GM23338 (cell line): ENCODE data around the gene MED12L. TPM values are rescaled to one million over a fixed set of nuclear protein-coding genes. Genes with fewer than 3 reads are reported as not detected.

Experiments
- ATAC-seq: fragments of 200-7000 bp; cut with Tn5 transposase; 3 replicates; pipeline ENCODE4 v1.9.1; 2020
- DNase-seq: peaks from one replicate; pipeline ENCODE4 v3.0.0-alpha.2; 2015; ENCODE audit warnings: low spot score
- H2AFZ ChIP-seq: fragments of 200-600 bp; sonication (generic); 2 replicates; pipeline ENCODE4 v1.8.0; 2016; ENCODE audit warnings: antibody characterized with exemption, mild to moderate bottlenecking, moderate library complexity
- H3F3A ChIP-seq: fragments of 200-600 bp; sonication (generic); replicated peaks from 2 replicates; pipeline ENCODE4 v1.8.0; 2017; ENCODE audit warnings: antibody characterized with exemption, mixed run types, low read depth
- H3K27ac ChIP-seq: fragments of 200-600 bp; sonication (generic); 2 replicates; pipeline ENCODE4 v1.6.1; 2016; ENCODE audit warnings: low read depth
- H3K27me3 ChIP-seq: fragments of 200-600 bp; sonication (generic); 2 replicates; pipeline ENCODE4 v1.8.0; 2016; ENCODE audit warnings: mild to moderate bottlenecking, mixed run types, moderate library complexity; ENCODE audit not compliant: insufficient read depth
- H3K36me3 ChIP-seq: fragments of 200-600 bp; sonication (generic); 2 replicates; pipeline ENCODE4 v1.8.0; 2016; ENCODE audit warnings: mild to moderate bottlenecking; ENCODE audit not compliant: insufficient read depth
- H3K4me1 ChIP-seq: fragments of 200-600 bp; sonication (generic); 2 replicates; pipeline ENCODE4 v1.8.0; 2016; ENCODE audit warnings: mild to moderate bottlenecking, moderate library complexity; ENCODE audit not compliant: insufficient read depth
- H3K4me2 ChIP-seq: fragments of 200-600 bp; sonication (generic); 2 replicates; pipeline ENCODE4 v1.7.1; 2017; ENCODE audit warnings: mixed run types
- H3K4me3 ChIP-seq: fragments of 200-600 bp; sonication (generic); 2 replicates; pipeline ENCODE4 v1.6.1; 2016; ENCODE audit warnings: mixed run types
- H3K79me2 ChIP-seq: fragments of 200-600 bp; sonication (generic); replicated peaks from 2 replicates; pipeline ENCODE4 v1.8.0; 2017; ENCODE audit warnings: mild to moderate bottlenecking; ENCODE audit not compliant: insufficient read depth
- H3K9me2 ChIP-seq: fragments of 200-600 bp; sonication (generic); 2 replicates; pipeline ENCODE4 v1.8.0; 2017; ENCODE audit not compliant: insufficient read depth
- H4K20me1 ChIP-seq: fragments of 200-600 bp; sonication (generic); replicated peaks from 2 replicates; pipeline ENCODE4 v1.8.0; 2017; ENCODE audit warnings: mild to moderate bottlenecking; ENCODE audit not compliant: insufficient read depth
- H3K27ac Mint-ChIP-seq: 2 replicates; pipeline ENCODE4 v1.8.0; 2020; ENCODE audit warnings: inconsistent platforms, mild to moderate bottlenecking, moderate library complexity, mixed read lengths
- H3K27me3 Mint-ChIP-seq: 3 replicates; pipeline ENCODE4 v1.8.0; 2022; ENCODE audit warnings: low read depth, mild to moderate bottlenecking, moderate library complexity, mixed read lengths, inconsistent platforms; ENCODE audit not compliant: insufficient read depth, poor library complexity
- H3K36me3 Mint-ChIP-seq: 3 replicates; pipeline ENCODE4 v1.8.0; 2021; ENCODE audit warnings: low read depth, mild to moderate bottlenecking, inconsistent platforms, moderate library complexity, mixed read lengths
- H3K4me1 Mint-ChIP-seq: 3 replicates; pipeline ENCODE4 v1.8.0; 2020; ENCODE audit warnings: mild to moderate bottlenecking, inconsistent platforms, mixed read lengths
- H3K4me3 Mint-ChIP-seq: 3 replicates; pipeline ENCODE4 v1.8.0; 2021; ENCODE audit warnings: moderate library complexity, mild to moderate bottlenecking, inconsistent platforms, mixed read lengths
- H3K9me3 Mint-ChIP-seq: 3 replicates; pipeline ENCODE4 v1.8.0; 2020; ENCODE audit warnings: moderate library complexity, mild to moderate bottlenecking, inconsistent platforms, mixed read lengths
- CREB1 ChIP-seq: fragments of 250-450 bp; sonication (Bioruptor Pico); IDR thresholded peaks from 2 replicates; pipeline ENCODE4 v1.5.0; 2020; ENCODE audit warnings: low read depth, mild to moderate bottlenecking, moderate library complexity
- EZH2phosphoT487 ChIP-seq: fragments of 200-600 bp; sonication (generic); IDR thresholded peaks from one replicate; pipeline ENCODE4 v1.8.1; 2018; ENCODE audit warnings: antibody characterized with exemption; ENCODE audit not compliant: unreplicated experiment
- JUNB ChIP-seq: IDR thresholded peaks from one replicate; pipeline ENCODE4 v1.6.1; 2016; ENCODE audit warnings: antibody characterized with exemption; ENCODE audit not compliant: unreplicated experiment
- NANOG ChIP-seq: IDR thresholded peaks from 2 replicates; pipeline ENCODE4 v1.6.1; 2016; ENCODE audit warnings: antibody characterized with exemption, borderline replicate concordance
- ZNF331 ChIP-seq: fragments of 250-450 bp; sonication (Bioruptor Pico); IDR thresholded peaks from 2 replicates; pipeline ENCODE4 v1.5.0; 2020; ENCODE audit warnings: low read depth, mild to moderate bottlenecking, moderate library complexity
- polyA plus RNA-seq: library from polyadenylated mRNA; unstranded; fragments of >200 nt; fragmentation: Nextera tagmentation; extraction: Ambion mirVana; gene quantifications from 2 replicates; pipeline ENCODE4 v1.2.1, GENCODE V29; 2016
- total RNA-seq: library from RNA; depleted of rRNA; stranded (reverse); fragments of >200 nt; shearing (Covaris generic); gene quantifications from 2 replicates; pipeline ENCODE4 v1.2.3, GENCODE V29; 2014
- TF ChIP-seq, protein P1 (sequence below), 2 experiments: fragments of 200-600 bp in 1 of 2; sonication (generic) in 1 of 2; conservative IDR thresholded peaks; 2 replicates each; pipeline versions ENCODE4 v1.5.1 to v1.6.1; 2016 to 2017; ENCODE audit warnings: antibody characterized with exemption in 2 of 2, low read depth in 2 of 2, mild to moderate bottlenecking in 2 of 2, moderate library complexity in 1 of 2
- TF ChIP-seq, protein P2 (sequence below): IDR thresholded peaks from 2 replicates; pipeline ENCODE4 v1.6.1; 2016; ENCODE audit warnings: antibody characterized with exemption
- TF ChIP-seq, protein P3 (sequence below): IDR thresholded peaks from one replicate; pipeline ENCODE4 v1.6.1; 2018; ENCODE audit warnings: antibody characterized with exemption; ENCODE audit not compliant: unreplicated experiment

The MED12L gene
- total and polyA plus RNA-seq, 2 experiments from 2014 or later, result 5.7 to 25.0 TPM

DNA sequence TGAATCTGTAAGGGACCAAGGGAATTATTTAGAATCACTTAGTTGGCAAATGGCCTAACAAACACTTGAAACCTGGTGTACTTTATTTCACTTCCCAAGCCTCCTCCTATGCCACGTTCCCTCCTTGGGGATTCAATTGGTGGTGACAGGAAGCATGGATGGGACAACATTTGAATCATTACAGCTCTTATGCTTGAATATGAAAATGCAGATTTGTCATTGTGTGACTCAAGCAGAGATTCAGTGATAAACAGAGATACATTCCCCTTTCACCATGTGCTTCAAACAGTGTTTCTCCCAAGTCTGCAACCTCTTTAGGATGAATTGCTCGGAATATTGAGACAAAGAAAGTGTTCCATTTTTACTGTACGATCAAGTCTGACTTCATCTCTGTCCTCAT, 32.7 kb upstream of the MED12L start (continued):
- TF ChIP-seq ZNF331 (CRISPR knock-in tag), result no peak
- TF ChIP-seq JUNB, result no peak
- TF ChIP-seq EZH2phosphoT487, result no peak
- TF ChIP-seq, protein P1, sequence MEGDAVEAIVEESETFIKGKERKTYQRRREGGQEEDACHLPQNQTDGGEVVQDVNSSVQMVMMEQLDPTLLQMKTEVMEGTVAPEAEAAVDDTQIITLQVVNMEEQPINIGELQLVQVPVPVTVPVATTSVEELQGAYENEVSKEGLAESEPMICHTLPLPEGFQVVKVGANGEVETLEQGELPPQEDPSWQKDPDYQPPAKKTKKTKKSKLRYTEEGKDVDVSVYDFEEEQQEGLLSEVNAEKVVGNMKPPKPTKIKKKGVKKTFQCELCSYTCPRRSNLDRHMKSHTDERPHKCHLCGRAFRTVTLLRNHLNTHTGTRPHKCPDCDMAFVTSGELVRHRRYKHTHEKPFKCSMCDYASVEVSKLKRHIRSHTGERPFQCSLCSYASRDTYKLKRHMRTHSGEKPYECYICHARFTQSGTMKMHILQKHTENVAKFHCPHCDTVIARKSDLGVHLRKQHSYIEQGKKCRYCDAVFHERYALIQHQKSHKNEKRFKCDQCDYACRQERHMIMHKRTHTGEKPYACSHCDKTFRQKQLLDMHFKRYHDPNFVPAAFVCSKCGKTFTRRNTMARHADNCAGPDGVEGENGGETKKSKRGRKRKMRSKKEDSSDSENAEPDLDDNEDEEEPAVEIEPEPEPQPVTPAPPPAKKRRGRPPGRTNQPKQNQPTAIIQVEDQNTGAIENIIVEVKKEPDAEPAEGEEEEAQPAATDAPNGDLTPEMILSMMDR (conservative IDR thresholded peaks at IDR 0.05; ENCODE audit: low read depth in 2 of 2), result no peak
- TF ChIP-seq NANOG, result no peak
- TF ChIP-seq, protein P2, sequence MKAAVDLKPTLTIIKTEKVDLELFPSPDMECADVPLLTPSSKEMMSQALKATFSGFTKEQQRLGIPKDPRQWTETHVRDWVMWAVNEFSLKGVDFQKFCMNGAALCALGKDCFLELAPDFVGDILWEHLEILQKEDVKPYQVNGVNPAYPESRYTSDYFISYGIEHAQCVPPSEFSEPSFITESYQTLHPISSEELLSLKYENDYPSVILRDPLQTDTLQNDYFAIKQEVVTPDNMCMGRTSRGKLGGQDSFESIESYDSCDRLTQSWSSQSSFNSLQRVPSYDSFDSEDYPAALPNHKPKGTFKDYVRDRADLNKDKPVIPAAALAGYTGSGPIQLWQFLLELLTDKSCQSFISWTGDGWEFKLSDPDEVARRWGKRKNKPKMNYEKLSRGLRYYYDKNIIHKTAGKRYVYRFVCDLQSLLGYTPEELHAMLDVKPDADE, result no peak
- TF ChIP-seq CREB1 (CRISPR knock-in tag), result no peak
- TF ChIP-seq, protein P3, sequence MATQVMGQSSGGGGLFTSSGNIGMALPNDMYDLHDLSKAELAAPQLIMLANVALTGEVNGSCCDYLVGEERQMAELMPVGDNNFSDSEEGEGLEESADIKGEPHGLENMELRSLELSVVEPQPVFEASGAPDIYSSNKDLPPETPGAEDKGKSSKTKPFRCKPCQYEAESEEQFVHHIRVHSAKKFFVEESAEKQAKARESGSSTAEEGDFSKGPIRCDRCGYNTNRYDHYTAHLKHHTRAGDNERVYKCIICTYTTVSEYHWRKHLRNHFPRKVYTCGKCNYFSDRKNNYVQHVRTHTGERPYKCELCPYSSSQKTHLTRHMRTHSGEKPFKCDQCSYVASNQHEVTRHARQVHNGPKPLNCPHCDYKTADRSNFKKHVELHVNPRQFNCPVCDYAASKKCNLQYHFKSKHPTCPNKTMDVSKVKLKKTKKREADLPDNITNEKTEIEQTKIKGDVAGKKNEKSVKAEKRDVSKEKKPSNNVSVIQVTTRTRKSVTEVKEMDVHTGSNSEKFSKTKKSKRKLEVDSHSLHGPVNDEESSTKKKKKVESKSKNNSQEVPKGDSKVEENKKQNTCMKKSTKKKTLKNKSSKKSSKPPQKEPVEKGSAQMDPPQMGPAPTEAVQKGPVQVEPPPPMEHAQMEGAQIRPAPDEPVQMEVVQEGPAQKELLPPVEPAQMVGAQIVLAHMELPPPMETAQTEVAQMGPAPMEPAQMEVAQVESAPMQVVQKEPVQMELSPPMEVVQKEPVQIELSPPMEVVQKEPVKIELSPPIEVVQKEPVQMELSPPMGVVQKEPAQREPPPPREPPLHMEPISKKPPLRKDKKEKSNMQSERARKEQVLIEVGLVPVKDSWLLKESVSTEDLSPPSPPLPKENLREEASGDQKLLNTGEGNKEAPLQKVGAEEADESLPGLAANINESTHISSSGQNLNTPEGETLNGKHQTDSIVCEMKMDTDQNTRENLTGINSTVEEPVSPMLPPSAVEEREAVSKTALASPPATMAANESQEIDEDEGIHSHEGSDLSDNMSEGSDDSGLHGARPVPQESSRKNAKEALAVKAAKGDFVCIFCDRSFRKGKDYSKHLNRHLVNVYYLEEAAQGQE, result no peak

DNA sequence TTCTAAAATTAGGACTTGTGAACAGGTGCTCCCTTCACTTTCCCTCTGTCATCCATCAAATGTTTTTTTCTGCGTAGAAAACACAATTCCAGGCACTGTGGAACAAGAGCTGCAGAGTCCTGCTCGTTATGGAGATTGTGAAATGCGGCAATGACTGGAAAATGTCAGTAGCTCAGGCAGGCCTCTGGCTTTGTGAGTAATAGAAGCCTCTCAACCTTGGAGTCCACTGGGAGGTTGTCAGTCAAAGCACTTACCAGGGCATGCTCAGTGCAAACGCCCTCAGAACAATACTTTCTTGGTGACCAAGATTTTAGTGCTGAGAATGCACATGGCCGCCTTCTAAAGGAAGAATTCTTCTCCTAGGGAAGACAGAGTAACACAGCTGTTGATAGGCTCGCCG, 26.7 kb upstream of the MED12L start:
- Histone ChIP-seq H3K27ac (no peak overlapping the region), H3K4me3 (no peak overlapping the region), H3K27me3 (no peaks in the 10 kb centered on the region), H3K4me1 (no peaks in the 10 kb centered on the region), H3K4me2 (no peak overlapping the region), H3K79me2 (no peaks in the 10 kb centered on the region), H4K20me1 (no peaks in the 10 kb centered on the region), H2AFZ (peak overlapping the region; percentile 88; the same call in 1 of the 2 replicates), H3K36me3 (no peaks in the 10 kb centered on the region), H3F3A (no peaks in the 10 kb centered on the region), H3K9me2 (peaks cover 3% of the 10 kb centered on the region; the same call in 1 of the 2 replicates)
- no peak overlapping the region for H3K27ac Mint-ChIP-seq
- no peaks in the 10 kb centered on the region for H3K9me3 Mint-ChIP-seq
- H3K4me1 Mint-ChIP-seq, result no peaks in the 10 kb centered on the region
- ATAC-seq (no peak), DNase-seq (no peak)
- no peaks in the 10 kb centered on the region for H3K36me3 Mint-ChIP-seq
- H3K4me3 Mint-ChIP-seq, result no peak overlapping the region
- no peaks in the 10 kb centered on the region for H3K27me3 Mint-ChIP-seq
- TF ChIP-seq CREB1 (CRISPR knock-in tag), result no peak
- TF ChIP-seq, protein P3, result no peak
- no peak for TF ChIP-seq ZNF331 (CRISPR knock-in tag)
- TF ChIP-seq NANOG, result no peak
